ENCODE data around the gene UBAC2.

Gene UBAC2

DNA sequence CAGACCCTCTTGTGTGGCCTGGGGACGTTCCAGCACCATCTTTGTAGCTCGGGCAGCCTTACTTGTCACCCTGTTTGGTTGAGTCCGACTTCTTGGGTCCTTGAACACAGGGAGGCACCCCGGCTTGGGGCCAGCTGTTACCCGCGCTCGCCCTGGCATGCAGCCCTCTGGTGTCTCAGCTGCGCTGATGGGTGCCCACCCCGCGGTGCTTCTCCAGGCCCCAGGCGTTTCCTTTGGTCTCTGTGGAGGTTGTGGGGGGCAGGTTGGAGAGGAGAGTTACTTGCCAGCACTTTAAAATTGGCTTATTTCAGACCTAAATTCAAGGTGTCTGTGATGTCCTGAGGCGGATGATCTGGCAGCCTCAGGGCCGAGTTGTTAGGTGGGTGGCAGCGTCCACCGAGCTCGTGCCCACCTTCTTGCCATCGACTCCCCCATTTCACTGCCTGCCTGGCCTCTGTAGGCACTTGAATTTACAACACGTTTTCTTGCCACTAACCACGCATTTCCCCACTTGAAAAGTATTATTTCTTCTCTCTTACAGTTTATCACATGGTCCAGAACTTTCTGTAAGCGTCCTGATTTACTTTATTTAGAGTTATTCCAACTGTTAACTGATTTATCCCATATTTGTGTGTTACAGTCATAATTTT lies 16.9 kb downstream of the UBAC2 start:
- no peak for DNase-seq (ENCODE audit: low spot score)
- Histone ChIP-seq H3K36me3 (ENCODE audit: low read depth) (peaks cover 4% of the 10 kb centered on the region; the same call in 1 of the 2 replicates), H3K4me3 (ENCODE audit: severe bottlenecking) (no peak overlapping the region), H3K4me1 (ENCODE audit: insufficient read depth, poor library complexity, severe bottlenecking) (no peaks in the 10 kb centered on the region), H3K27ac (ENCODE audit: poor library complexity, severe bottlenecking) (no peak overlapping the region), H3K9me3 (ENCODE audit: severe bottlenecking) (no peaks in the 10 kb centered on the region), H3K27me3 (ENCODE audit: insufficient read depth, poor library complexity, severe bottlenecking) (no peaks in the 10 kb centered on the region)
- ATAC-seq (ENCODE audit: low read depth) = no peak
- TF ChIP-seq, protein P1, sequence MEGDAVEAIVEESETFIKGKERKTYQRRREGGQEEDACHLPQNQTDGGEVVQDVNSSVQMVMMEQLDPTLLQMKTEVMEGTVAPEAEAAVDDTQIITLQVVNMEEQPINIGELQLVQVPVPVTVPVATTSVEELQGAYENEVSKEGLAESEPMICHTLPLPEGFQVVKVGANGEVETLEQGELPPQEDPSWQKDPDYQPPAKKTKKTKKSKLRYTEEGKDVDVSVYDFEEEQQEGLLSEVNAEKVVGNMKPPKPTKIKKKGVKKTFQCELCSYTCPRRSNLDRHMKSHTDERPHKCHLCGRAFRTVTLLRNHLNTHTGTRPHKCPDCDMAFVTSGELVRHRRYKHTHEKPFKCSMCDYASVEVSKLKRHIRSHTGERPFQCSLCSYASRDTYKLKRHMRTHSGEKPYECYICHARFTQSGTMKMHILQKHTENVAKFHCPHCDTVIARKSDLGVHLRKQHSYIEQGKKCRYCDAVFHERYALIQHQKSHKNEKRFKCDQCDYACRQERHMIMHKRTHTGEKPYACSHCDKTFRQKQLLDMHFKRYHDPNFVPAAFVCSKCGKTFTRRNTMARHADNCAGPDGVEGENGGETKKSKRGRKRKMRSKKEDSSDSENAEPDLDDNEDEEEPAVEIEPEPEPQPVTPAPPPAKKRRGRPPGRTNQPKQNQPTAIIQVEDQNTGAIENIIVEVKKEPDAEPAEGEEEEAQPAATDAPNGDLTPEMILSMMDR (IDR thresholded peaks at IDR 0.05; ENCODE audit: poor library complexity, severe bottlenecking) = no peak

DNA sequence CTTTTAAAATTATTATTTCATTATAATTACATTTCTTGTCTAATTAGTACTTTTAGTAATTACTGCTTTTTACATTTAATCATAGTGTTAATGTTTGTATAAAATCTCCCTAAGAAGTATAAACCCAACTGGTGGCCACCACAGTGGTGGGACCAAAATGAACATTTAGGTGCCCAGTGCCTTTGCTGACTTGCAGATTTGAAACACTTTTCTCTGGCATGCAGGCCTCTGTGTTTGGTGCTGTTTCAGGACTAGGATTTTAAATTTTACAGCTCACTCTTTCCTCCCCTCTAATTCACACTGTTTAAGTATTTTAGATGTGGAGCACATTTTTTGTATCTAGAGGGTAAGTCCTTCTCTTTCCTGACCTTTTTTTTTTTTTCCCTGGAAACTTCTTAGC lies 17.5 kb downstream of the UBAC2 start:
- ATAC-seq (ENCODE audit: low read depth) (no peak), DNase-seq (ENCODE audit: low spot score) (no peak)
- TF ChIP-seq, protein P1 (IDR thresholded peaks at IDR 0.05; ENCODE audit: poor library complexity, severe bottlenecking) = no peak
- Histone ChIP-seq H3K36me3 (ENCODE audit: low read depth) (no peaks in the 10 kb centered on the region; the same call in 1 of the 2 replicates), H3K9me3 (ENCODE audit: severe bottlenecking) (no peaks in the 10 kb centered on the region), H3K4me3 (ENCODE audit: severe bottlenecking) (no peak overlapping the region), H3K27ac (ENCODE audit: poor library complexity, severe bottlenecking) (no peak overlapping the region), H3K27me3 (ENCODE audit: insufficient read depth, poor library complexity, severe bottlenecking) (no peaks in the 10 kb centered on the region), H3K4me1 (ENCODE audit: insufficient read depth, poor library complexity, severe bottlenecking) (no peaks in the 10 kb centered on the region)

GRCh38 chr13:99218545-99218944 lies 17.9 kb downstream of the UBAC2 start:
- no peak for ATAC-seq (ENCODE audit: low read depth)

GRCh38 chr13:99218969-99219368 lies 18.3 kb downstream of the UBAC2 start:
- no peak for DNase-seq (ENCODE audit: low spot score)
- no peaks in the 10 kb centered on the region for H3K4me1 ChIP-seq (ENCODE audit: insufficient read depth, poor library complexity, severe bottlenecking)

More at GRCh38 chr13:99218545-99218944, 17.9 kb downstream of the UBAC2 start:
- Histone ChIP-seq H3K4me1 (ENCODE audit: insufficient read depth, poor library complexity, severe bottlenecking) (no peaks in the 10 kb centered on the region), H3K36me3 (ENCODE audit: low read depth) (no peaks in the 10 kb centered on the region; the same call in 1 of the 2 replicates), H3K9me3 (ENCODE audit: severe bottlenecking) (no peaks in the 10 kb centered on the region), H3K27ac (ENCODE audit: poor library complexity, severe bottlenecking) (no peak overlapping the region), H3K27me3 (ENCODE audit: insufficient read depth, poor library complexity, severe bottlenecking) (no peaks in the 10 kb centered on the region), H3K4me3 (ENCODE audit: severe bottlenecking) (no peak overlapping the region)
- TF ChIP-seq, protein P1 (IDR thresholded peaks at IDR 0.05; ENCODE audit: poor library complexity, severe bottlenecking) = no peak
- no peak for DNase-seq (ENCODE audit: low spot score)

More at GRCh38 chr13:99218969-99219368, 18.3 kb downstream of the UBAC2 start:
- Histone ChIP-seq H3K4me3 (ENCODE audit: severe bottlenecking) (no peak overlapping the region), H3K27me3 (ENCODE audit: insufficient read depth, poor library complexity, severe bottlenecking) (no peaks in the 10 kb centered on the region), H3K9me3 (ENCODE audit: severe bottlenecking) (no peaks in the 10 kb centered on the region), H3K27ac (ENCODE audit: poor library complexity, severe bottlenecking) (no peak overlapping the region), H3K36me3 (ENCODE audit: low read depth) (no peaks in the 10 kb centered on the region)
- TF ChIP-seq, protein P1 (IDR thresholded peaks at IDR 0.05; ENCODE audit: poor library complexity, severe bottlenecking) = no peak
- ATAC-seq (ENCODE audit: low read depth) = no peak
